GM12872 (cell line): ENCODE measurements around the gene ABCC10.

ENCODE experiments used
- TF ChIP-seq, protein P1 (sequence below): IDR thresholded peaks from 3 replicates; pipeline ENCODE4 v1.5.1; 2011; ENCODE audit warnings: low read depth, mild to moderate bottlenecking, low read length, moderate library complexity; ENCODE audit not compliant: insufficient read depth

Gene ABCC10

DNA sequence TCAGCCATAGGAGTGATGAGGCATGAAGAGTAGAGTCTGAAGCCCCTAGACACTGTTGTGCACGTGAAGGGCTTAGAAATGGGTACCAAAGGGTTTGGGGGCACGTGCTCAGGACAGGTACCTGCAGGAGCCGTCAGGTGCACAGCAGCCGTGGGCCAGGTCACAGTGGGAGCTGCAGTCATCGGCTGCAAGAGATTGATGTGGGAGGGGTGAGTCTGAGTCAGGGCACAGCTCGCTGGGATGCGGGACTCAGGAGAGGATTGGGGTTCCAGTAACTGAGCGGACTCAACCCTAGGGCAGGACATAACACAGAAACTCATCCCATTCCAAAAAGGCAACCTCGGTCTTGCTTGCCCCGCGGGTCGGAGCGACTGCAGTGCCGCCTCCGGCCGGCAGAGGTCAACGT lies 27.0 kb downstream of the ABCC10 start:
- TF ChIP-seq, protein P1, sequence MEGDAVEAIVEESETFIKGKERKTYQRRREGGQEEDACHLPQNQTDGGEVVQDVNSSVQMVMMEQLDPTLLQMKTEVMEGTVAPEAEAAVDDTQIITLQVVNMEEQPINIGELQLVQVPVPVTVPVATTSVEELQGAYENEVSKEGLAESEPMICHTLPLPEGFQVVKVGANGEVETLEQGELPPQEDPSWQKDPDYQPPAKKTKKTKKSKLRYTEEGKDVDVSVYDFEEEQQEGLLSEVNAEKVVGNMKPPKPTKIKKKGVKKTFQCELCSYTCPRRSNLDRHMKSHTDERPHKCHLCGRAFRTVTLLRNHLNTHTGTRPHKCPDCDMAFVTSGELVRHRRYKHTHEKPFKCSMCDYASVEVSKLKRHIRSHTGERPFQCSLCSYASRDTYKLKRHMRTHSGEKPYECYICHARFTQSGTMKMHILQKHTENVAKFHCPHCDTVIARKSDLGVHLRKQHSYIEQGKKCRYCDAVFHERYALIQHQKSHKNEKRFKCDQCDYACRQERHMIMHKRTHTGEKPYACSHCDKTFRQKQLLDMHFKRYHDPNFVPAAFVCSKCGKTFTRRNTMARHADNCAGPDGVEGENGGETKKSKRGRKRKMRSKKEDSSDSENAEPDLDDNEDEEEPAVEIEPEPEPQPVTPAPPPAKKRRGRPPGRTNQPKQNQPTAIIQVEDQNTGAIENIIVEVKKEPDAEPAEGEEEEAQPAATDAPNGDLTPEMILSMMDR = peak; percentile 98

DNA sequence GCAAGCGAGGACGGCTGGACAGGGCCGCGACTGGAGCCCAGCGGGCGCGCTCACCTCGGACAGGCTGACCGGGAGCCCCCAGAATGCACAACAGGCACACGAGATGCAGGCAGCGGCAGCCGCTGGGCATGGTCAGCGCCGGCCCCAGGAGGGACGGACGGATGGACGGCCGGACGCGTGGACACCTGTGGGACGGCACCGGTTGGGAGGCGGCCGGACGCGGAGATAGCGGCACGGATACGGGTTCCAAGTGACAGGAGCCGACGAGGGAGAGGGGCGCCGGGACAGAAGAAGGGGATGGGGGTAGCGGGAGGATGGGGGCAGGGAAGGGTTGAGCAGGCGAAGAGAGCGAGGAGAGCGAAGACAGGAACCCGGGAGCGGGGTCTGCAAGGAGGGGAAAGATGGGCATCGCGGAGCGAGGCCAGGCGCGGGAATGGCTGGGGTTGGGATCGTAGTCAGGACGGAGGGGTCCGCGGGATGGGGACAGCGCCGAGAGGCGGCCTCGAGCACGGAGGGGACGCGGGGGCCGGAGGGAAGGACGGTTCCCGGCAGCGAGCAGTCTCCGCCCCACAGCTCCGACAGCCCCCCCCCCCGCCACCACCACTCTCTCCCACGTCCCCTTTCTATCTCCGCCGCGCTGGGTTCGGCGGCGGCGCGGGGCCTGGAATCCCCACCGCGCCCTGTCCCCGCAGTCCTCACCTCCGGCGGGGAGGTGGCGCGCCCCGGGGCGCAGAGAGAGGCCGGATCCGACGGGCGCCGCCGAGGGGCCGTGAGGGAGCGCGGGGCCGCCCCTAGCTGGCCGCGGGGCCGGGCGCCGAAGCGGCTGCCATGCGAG lies 27.6 kb downstream of the ABCC10 start:
- TF ChIP-seq, protein P1 = no peak

DNA sequence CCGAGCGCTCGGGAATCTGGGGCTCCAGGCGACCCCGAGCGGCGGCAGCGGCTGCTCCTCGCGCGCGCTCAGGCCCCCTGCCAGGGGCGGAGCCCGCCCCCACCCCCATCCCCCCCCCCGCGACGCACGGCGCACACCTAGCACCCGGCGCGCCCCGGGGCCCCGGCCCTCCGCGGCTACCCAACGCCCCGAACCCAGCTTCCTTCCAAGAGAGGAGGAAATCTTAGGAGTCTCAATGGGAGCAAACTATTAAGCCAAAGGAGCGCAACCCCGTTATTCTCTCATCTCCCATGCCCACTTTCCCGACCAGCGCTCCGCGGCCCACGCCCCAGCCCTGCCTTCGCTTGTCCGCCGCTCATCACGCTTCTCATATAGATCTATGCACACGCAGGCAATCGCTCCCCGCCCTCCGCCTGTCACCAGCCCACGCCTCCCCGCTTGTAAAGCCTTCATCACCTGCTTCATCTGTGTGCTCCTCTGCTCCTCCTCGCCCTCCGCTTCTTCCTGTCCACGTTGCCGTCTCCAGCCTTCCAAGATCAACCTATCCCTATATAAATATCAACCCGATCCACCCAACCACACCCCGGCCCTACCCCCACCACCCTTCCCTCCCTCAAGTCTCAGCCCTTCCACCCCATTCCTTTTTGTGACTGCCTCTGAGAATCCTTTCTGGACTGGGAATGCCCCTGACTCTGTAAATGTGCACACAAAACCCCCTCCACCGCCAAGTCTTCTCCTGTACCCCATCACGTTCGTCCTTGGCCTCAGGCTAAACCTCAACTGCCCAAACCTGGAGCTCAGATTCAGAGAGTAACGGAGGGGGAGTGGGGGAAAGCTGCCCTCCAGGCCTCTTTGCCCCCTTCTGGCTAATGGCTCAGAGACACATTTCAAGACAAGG lies 28.4 kb downstream of the ABCC10 start, which contains the start of gene DLK2:
DLK2 (minus strand) TSS at position 18 of the 898 bp plus-strand sequence. CDS start 723 bp downstream, outside the sequence.
- TF ChIP-seq, protein P1 = no peak

DNA sequence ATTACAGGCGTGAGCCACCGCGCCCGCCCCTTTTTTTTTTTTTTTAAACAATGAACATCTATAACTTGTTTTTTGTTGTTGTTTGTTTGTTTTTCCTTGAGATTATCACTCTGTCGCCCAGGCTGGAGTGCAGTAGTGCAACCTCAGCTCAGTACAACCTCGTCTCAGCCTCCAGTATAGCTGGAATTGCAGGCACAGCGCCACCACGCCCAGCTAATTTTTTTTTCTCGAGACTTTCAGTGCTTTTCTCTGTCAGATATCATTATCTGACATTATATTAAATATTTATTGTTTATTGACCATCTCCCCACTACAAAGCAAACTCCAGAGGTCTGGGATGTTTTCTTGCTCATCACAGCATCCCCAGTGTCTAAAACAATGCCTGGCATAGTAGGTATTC lies 30.3 kb downstream of the ABCC10 start:
- TF ChIP-seq, protein P1 = no peak

DNA sequence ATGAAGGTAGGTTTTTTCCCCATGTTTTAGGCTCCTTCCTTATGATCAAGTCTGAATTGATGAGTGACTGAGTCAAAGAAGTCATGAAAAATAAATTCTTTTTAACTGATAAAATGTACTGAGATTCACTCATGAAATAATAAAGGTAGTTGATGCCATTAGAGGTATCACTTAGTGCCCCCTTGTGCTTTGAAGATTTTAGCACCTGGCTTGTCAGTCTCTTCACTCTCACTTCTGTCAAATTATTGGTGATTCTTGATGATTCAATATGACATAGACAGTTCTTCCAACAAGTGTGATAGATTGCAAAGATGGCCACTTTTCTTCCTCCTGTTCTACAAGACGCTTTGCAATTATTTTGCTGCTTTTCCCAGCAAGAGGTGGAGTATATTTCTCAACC lies 32.2 kb downstream of the ABCC10 start:
- TF ChIP-seq, protein P1 = no peak

DNA sequence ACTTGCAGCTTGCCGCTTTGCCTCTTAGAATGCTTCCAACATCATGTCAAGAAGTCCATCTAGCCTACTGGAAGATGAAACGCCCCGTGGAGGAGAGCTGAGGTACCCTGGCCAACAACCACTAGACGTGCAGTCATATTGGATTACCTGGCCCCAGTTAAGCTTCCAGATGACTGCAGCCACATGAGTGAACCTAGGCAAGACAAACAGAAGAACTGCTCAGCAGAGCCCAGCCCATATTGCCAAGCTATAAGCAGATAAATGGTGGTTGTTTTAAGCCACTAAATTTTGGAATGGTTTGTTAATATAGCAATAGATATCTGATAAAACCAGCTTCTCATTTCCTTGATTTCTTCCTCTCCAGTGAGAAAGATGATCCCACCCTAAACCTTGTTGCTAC lies 32.7 kb downstream of the ABCC10 start:
- TF ChIP-seq, protein P1 = no peak

DNA sequence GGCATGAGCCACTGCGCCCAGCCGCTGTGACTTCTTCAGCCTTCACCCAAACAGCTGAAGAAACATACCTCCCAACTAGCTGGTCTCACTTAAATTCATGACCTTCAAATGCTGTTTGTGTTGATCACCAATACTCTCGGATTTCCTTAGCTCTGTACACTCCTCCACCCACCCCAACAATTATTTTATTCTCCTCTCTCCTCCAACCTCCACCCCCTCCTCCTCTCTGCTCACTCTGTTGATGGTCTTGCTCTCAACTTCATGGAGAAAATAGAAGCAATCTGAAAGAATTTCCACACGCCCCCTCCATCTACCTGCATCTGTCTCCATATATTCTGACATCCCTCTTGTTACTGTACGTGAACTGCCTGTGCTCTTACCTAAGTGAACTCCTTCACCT lies 34.6 kb downstream of the ABCC10 start:
- TF ChIP-seq, protein P1 = no peak
